Keratinocyte (primary cell): ENCODE results near the gene ARHGAP31. TPM values are rescaled to one million over a fixed set of nuclear protein-coding genes. Genes with fewer than 3 reads are reported as not detected.

Experiments
- DNase-seq: peaks from one replicate; pipeline ENCODE4 v3.0.0-alpha.2; 2011; ENCODE audit warnings: low read depth, missing footprints, low spot score
- FAIRE-seq: peaks from 2 replicates; lab custom pipeline; 2011; peaks lifted over from hg19 to GRCh38; lab: Jason Lieb, UNC
- H2AFZ ChIP-seq: 2 replicates; pipeline ENCODE4 v1.6.0; 2012; ENCODE audit warnings: low read length, control low read depth, inconsistent platforms; ENCODE audit not compliant: control insufficient read depth
- H3K27ac ChIP-seq: 2 replicates; pipeline ENCODE4 v1.5.1; 2011; ENCODE audit warnings: low read length; ENCODE audit not compliant: control insufficient read depth, insufficient read depth
- H3K27me3 ChIP-seq: 3 replicates; pipeline ENCODE4 v1.6.0; 2011; ENCODE audit warnings: low read length; ENCODE audit not compliant: control insufficient read depth, insufficient read depth; ENCODE audit errors: extremely low read depth
- H3K36me3 ChIP-seq, 2 experiments: 2 replicates in 1 of 2; 3 replicates in 1 of 2; pipeline ENCODE4 v1.5.1; 2011; ENCODE audit warnings: low read length in 2 of 2, mild to moderate bottlenecking in 1 of 2; ENCODE audit not compliant: control insufficient read depth in 2 of 2, insufficient read depth in 2 of 2; ENCODE audit errors: extremely low read depth in 1 of 2
- H3K4me1 ChIP-seq: 3 replicates; pipeline ENCODE4 v1.5.1; 2011; ENCODE audit warnings: low read length; ENCODE audit not compliant: control insufficient read depth, insufficient read depth; ENCODE audit errors: extremely low read depth
- H3K4me2 ChIP-seq: 3 replicates; pipeline ENCODE4 v1.6.0; 2011; ENCODE audit warnings: low read depth, low read length; ENCODE audit not compliant: control insufficient read depth, insufficient read depth; ENCODE audit errors: extremely low read depth
- H3K4me3 ChIP-seq, 3 experiments: fragments of 200-600 bp in 1 of 3; sonication (generic) in 1 of 3; 2 replicates in 2 of 3; 3 replicates in 1 of 3; pipeline ENCODE4 v1.5.1; 2011 to 2016; ENCODE audit warnings: low read length in 3 of 3, mild to moderate bottlenecking in 3 of 3, control low read depth in 2 of 3, inconsistent platforms in 1 of 3, low read depth in 1 of 3, mixed read lengths in 1 of 3, mixed run types in 1 of 3, moderate library complexity in 1 of 3; ENCODE audit not compliant: control insufficient read depth in 2 of 3, insufficient read depth in 2 of 3; ENCODE audit errors: extremely low read depth in 1 of 3
- H3K79me2 ChIP-seq: 2 replicates; pipeline ENCODE4 v1.6.0; 2012; ENCODE audit warnings: low read length; ENCODE audit not compliant: control insufficient read depth, insufficient read depth
- H3K9ac ChIP-seq: 3 replicates; pipeline ENCODE4 v1.6.0; 2011; ENCODE audit warnings: low read length; ENCODE audit not compliant: control insufficient read depth, insufficient read depth; ENCODE audit errors: extremely low read depth
- H3K9me1 ChIP-seq: 3 replicates; pipeline ENCODE4 v1.6.0; 2011; ENCODE audit warnings: low read length; ENCODE audit not compliant: control insufficient read depth, insufficient read depth; ENCODE audit errors: extremely low read depth
- H3K9me3 ChIP-seq: 2 replicates; pipeline ENCODE4 v1.5.1; 2012; ENCODE audit warnings: low read depth, low read length; ENCODE audit not compliant: control insufficient read depth
- H4K20me1 ChIP-seq: 3 replicates; pipeline ENCODE4 v1.6.0; 2011; ENCODE audit warnings: low read length; ENCODE audit not compliant: control insufficient read depth, insufficient read depth; ENCODE audit errors: extremely low read depth
- EZH2 ChIP-seq: IDR thresholded peaks from one replicate; pipeline ENCODE4 v1.6.1; 2012; ENCODE audit warnings: inconsistent platforms, mild to moderate bottlenecking, low read length, moderate library complexity
- dilution Hi-C: fragments of 300-500 bp; cut with MboI; formaldehyde crosslinking; loops from one replicate; pipeline ENCODE4 v1.7.0; 2020; ENCODE audit warnings: low sequenced_read_pairs; ENCODE audit not compliant: extremely low pct_ligation_motif_present
- polyA plus RNA-seq, 5 experiments: library from polyadenylated mRNA; depleted of rRNA in 3 of 5; stranded (reverse) in 3 of 5; stranded (forward) in 1 of 5; unstranded in 1 of 5; fragments of >200 nt; gene quantifications; 1 replicate in 1 of 5; 2 replicates in 3 of 5; 3 replicates in 1 of 5; pipeline versions ENCODE4 v1.2.1 to v1.2.3, GENCODE V29; 2011 to 2012; ENCODE audit warnings: missing spikeins in 2 of 5, low read depth in 1 of 5, low replicate concordance in 1 of 5
- TF ChIP-seq, protein P1 (sequence below), 3 experiments: IDR thresholded peaks in 1 of 3; conservative IDR thresholded peaks in 1 of 3; optimal IDR thresholded peaks in 1 of 3; 2 replicates in 2 of 3; 3 replicates in 1 of 3; pipeline versions ENCODE3 to v1.5.1; 2011; ENCODE audit warnings: low read length in 3 of 3, mild to moderate bottlenecking in 3 of 3, moderate library complexity in 2 of 3, control low read depth in 1 of 3, inconsistent platforms in 1 of 3; ENCODE audit not compliant: insufficient read depth in 2 of 3; ENCODE audit errors: extremely low read depth in 1 of 3

ARHGAP31 gene
- polyA plus RNA-seq, 1 donor (not counting 4 experiments of a cell fraction or from before 2014, with no cell fraction given), result 3.0 TPM

DNA sequence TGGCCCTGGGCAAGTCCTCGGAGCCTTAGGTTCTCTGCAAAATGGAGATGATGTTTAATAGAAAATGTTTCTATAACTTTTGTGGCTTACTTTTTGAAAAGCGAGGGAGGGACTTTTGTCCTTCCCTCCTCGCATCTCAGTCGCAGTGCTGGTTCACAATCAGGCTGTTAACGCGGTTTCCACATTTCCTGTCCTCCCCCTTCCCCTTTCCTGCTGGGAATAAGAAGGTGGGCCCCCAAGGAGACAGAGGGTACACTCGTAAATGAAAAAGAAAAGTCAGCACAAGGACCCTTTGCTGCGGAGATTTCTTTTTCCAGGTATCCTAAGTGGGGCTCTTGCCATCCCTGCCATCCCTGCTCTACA lies 29.5 kb downstream of the ARHGAP31 start:
- H3K4me3 ChIP-seq, result peak overlapping the region in 2 of 3 experiments; percentile 70 to 75
- DNase-seq (no peak), FAIRE-seq (no peak)
- peak overlapping the region; percentile 66 for H3K27ac ChIP-seq
- H3K79me2 ChIP-seq, result no peaks in the 10 kb centered on the region
- TF ChIP-seq, protein P1, sequence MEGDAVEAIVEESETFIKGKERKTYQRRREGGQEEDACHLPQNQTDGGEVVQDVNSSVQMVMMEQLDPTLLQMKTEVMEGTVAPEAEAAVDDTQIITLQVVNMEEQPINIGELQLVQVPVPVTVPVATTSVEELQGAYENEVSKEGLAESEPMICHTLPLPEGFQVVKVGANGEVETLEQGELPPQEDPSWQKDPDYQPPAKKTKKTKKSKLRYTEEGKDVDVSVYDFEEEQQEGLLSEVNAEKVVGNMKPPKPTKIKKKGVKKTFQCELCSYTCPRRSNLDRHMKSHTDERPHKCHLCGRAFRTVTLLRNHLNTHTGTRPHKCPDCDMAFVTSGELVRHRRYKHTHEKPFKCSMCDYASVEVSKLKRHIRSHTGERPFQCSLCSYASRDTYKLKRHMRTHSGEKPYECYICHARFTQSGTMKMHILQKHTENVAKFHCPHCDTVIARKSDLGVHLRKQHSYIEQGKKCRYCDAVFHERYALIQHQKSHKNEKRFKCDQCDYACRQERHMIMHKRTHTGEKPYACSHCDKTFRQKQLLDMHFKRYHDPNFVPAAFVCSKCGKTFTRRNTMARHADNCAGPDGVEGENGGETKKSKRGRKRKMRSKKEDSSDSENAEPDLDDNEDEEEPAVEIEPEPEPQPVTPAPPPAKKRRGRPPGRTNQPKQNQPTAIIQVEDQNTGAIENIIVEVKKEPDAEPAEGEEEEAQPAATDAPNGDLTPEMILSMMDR (optimal IDR thresholded peaks at IDR 0.05 in 1 of 3, IDR thresholded peaks at IDR 0.05 in 1 of 3, conservative IDR thresholded peaks at IDR 0.05 in 1 of 3; ENCODE audit: extremely low read depth in 1 of 3, insufficient read depth in 2 of 3, low read length in 3 of 3), result no peak
- no peak for TF ChIP-seq EZH2
- no peaks in the 10 kb centered on the region for H4K20me1 ChIP-seq
- no peaks in the 10 kb centered on the region for H3K9me3 ChIP-seq
- H3K36me3 ChIP-seq, result no peaks in the 10 kb centered on the region
- H3K9me1 ChIP-seq, result no peaks in the 10 kb centered on the region
- H3K4me2 ChIP-seq, result peak overlapping the region; percentile 62
- peak overlapping the region; percentile 81 for H3K9ac ChIP-seq
- H3K4me1 ChIP-seq, result peaks cover 9% of the 10 kb centered on the region
- dilution Hi-C loops, result no loop called here
- peak overlapping the region; percentile 85 for H2AFZ ChIP-seq
- H3K27me3 ChIP-seq, result no peaks in the 10 kb centered on the region

DNA sequence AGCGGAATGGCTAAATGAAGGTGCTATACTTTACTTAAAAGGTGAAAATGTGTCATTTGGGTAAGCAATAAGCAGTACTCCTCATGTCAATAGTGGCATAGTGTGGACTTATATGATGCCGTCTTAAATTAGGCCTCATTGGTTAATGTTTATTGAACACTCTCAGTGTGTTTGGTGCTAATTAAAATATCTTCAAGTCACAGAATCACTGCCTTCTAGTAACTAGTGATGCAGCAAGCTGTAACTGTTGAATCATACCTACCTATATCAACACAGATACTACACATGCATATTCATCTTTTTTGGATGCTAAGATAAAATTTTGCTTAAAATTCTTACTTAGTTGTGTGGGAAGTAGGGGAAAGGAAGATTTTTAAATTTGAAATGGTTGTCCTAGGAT lies 30.7 kb downstream of the ARHGAP31 start:
- FAIRE-seq, result no peak
- Histone ChIP-seq H3K4me1 (peaks cover 9% of the 10 kb centered on the region), H3K36me3 (no peaks in the 10 kb centered on the region), H3K4me2 (no peak overlapping the region), H2AFZ (no peak overlapping the region), H3K9me1 (no peaks in the 10 kb centered on the region), H3K9ac (no peak overlapping the region), H3K27ac (no peak overlapping the region), H3K4me3 (no peak overlapping the region), H3K79me2 (no peaks in the 10 kb centered on the region), H3K27me3 (no peaks in the 10 kb centered on the region), H3K9me3 (no peaks in the 10 kb centered on the region), H4K20me1 (no peaks in the 10 kb centered on the region)
- TF ChIP-seq, protein P1 (optimal IDR thresholded peaks at IDR 0.05 in 1 of 3, IDR thresholded peaks at IDR 0.05 in 1 of 3, conservative IDR thresholded peaks at IDR 0.05 in 1 of 3; ENCODE audit: extremely low read depth in 1 of 3, insufficient read depth in 2 of 3, low read length in 3 of 3), result no peak
- TF ChIP-seq EZH2, result no peak
- dilution Hi-C loops, result no loop called here
- DNase-seq, result no peak
